ENCODE data around the gene GRK7. TPM values are rescaled to one million over a fixed set of nuclear protein-coding genes. Genes with fewer than 3 reads are reported as not detected.
A peak's percentile ranks its signal among the peaks of the same experiment; 100 is the strongest.

GRK7 gene
- total RNA-seq, 2 experiments from 2014 or later: not detected

DNA sequence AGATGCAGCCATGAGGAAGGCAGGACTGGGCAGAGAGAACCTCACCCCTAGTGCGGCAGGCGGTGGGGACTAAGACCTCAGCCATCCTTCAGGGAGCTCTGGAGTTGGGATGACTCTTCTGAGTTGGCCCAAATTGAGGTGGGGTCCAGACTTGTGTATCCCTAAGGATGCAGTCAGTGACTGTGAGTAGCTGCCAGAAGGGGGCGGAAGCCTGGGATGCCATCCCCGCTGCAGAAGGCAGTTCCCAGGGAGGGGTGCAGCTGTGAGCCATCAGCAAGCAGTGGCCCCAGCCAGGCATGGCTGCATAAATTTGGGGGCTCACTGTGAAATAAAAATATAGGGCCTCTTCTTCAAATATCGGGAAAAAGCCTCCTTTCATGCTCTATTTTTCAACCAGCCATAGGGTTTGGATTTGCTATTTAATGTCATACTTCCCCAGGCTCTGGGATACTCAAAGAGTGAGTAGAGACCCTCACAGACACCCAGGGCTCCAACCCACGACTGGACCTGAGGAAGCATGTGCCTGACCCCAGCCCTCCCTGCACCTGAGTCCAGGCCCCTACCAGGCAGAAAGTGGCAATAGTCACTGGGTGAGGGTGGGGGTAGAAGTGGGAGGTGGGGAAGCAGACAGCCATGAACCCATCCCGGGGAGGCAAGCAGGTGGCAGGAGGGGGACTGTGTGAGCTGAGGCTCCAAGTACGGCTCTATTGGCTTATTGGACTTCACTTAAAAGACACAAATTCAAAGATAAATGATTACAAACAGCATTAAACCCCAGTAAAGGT, 30.5 kb downstream of the GRK7 start:
- TF ChIP-seq EZH2phosphoT487 (IDR thresholded peaks at IDR 0.05; ENCODE audit: borderline replicate concordance, low read depth, low read length): no peak
- TF ChIP-seq CTCF (conservative IDR thresholded peaks at IDR 0.05; ENCODE audit: low read length): 0 out of 2 replicates have a peak, but pooled peaks have one; percentile 32
- no peak overlapping the region for H3K4me2 ChIP-seq (ENCODE audit: low read length)
- CTCF ChIA-PET (ENCODE audit: unreplicated experiment): no interaction called here

GRCh38 chr3:141795276-141795675, 32.1 kb downstream of the GRK7 start:
- POLR2A ChIA-PET: interaction anchor here (0.5 kb wide), 1 partner anchor 652 kb away, joined by 3 read pairs; the partner anchor contains the start of gene XRN1
- H3K4me2 ChIP-seq (ENCODE audit: low read length): no peak overlapping the region
- H3K9me2 ChIP-seq (ENCODE audit: insufficient read depth, low read length): no peaks in the 10 kb centered on the region
- H3K9me3 ChIP-seq (ENCODE audit: low read length): no peaks in the 10 kb centered on the region
- TF ChIP-seq EZH2phosphoT487 (IDR thresholded peaks at IDR 0.05; ENCODE audit: borderline replicate concordance, low read depth, low read length): no peak
- no peak overlapping the region for H3K4me3 ChIP-seq (ENCODE audit: low read depth, low read length, poor library complexity, severe bottlenecking)
- H2AFZ ChIP-seq (ENCODE audit: low read length): no peak overlapping the region
- no peak overlapping the region for H3K27ac ChIP-seq (ENCODE audit: low read depth, low read length, poor library complexity, severe bottlenecking)
- CTCF ChIA-PET (ENCODE audit: unreplicated experiment): no interaction called here
- BruUV-seq (replicated peaks): no TSS peak
- peaks cover 22% of the 10 kb centered on the region for H3K4me1 ChIP-seq (ENCODE audit: insufficient read depth, low read length, poor library complexity, severe bottlenecking)
- no peaks in the 10 kb centered on the region for H3K36me3 ChIP-seq (ENCODE audit: insufficient read depth, low read length)
- intact Hi-C loops (cut with micrococcal nuclease; ENCODE audit: unreplicated experiment): no loop called here
- H4K20me1 ChIP-seq (ENCODE audit: insufficient read depth, low read length): no peaks in the 10 kb centered on the region
- no peak for DNase-seq (ENCODE audit: low spot score)
- no peaks in the 10 kb centered on the region for H3K79me2 ChIP-seq (ENCODE audit: insufficient read depth, low read depth, low read length)

More for the DNA sequence above, 30.5 kb downstream of the GRK7 start:
- intact Hi-C loops (cut with micrococcal nuclease; ENCODE audit: unreplicated experiment): no loop called here
- Histone ChIP-seq H3K4me3 (ENCODE audit: low read depth, low read length, poor library complexity, severe bottlenecking) (no peak overlapping the region), H3K79me2 (ENCODE audit: insufficient read depth, low read depth, low read length) (no peaks in the 10 kb centered on the region), H3K9me2 (ENCODE audit: insufficient read depth, low read length) (no peaks in the 10 kb centered on the region), H4K20me1 (ENCODE audit: insufficient read depth, low read length) (no peaks in the 10 kb centered on the region), H3K36me3 (ENCODE audit: insufficient read depth, low read length) (no peaks in the 10 kb centered on the region), H3K9me3 (ENCODE audit: low read length) (no peaks in the 10 kb centered on the region), H3K27ac (ENCODE audit: low read depth, low read length, poor library complexity, severe bottlenecking) (no peak overlapping the region), H3K4me1 (ENCODE audit: insufficient read depth, low read length, poor library complexity, severe bottlenecking) (peaks cover 22% of the 10 kb centered on the region), H2AFZ (ENCODE audit: low read length) (no peak overlapping the region)
- BruUV-seq (replicated peaks): no TSS peak
- no peak for DNase-seq (ENCODE audit: low spot score)
- POLR2A ChIA-PET: no interaction called here

- no peak for DNase-seq (ENCODE audit: low spot score)
- Histone ChIP-seq H3K79me2 (ENCODE audit: insufficient read depth, low read depth, low read length) (no peaks in the 10 kb centered on the region), H3K4me2 (ENCODE audit: low read length) (peak overlapping the region; percentile 51; the same call in 1 of the 2 replicates), H2AFZ (ENCODE audit: low read length) (peak overlapping the region; percentile 79; the same call in 1 of the 2 replicates), H3K4me3 (ENCODE audit: low read depth, low read length, poor library complexity, severe bottlenecking) (no peak overlapping the region), H3K36me3 (ENCODE audit: insufficient read depth, low read length) (no peaks in the 10 kb centered on the region), H3K9me2 (ENCODE audit: insufficient read depth, low read length) (no peaks in the 10 kb centered on the region), H3K4me1 (ENCODE audit: insufficient read depth, low read length, poor library complexity, severe bottlenecking) (peaks cover 22% of the 10 kb centered on the region), H3K9me3 (ENCODE audit: low read length) (no peaks in the 10 kb centered on the region), H3K27ac (ENCODE audit: low read depth, low read length, poor library complexity, severe bottlenecking) (peak overlapping the region; percentile 26), H4K20me1 (ENCODE audit: insufficient read depth, low read length) (no peaks in the 10 kb centered on the region)
- TF ChIP-seq CTCF (conservative IDR thresholded peaks at IDR 0.05; ENCODE audit: low read length) (no peak), EZH2phosphoT487 (IDR thresholded peaks at IDR 0.05; ENCODE audit: borderline replicate concordance, low read depth, low read length) (no peak)
- ChIA-PET POLR2A (interaction anchor here (1.1 kb wide), 1 partner anchor 11 kb away, joined by 4 read pairs; no protein-coding TSS in a partner anchor), CTCF (ENCODE audit: unreplicated experiment) (no interaction called here)
- intact Hi-C loops (cut with micrococcal nuclease; ENCODE audit: unreplicated experiment): no loop called here
- BruUV-seq (replicated peaks): no TSS peak
Observed at GRCh38 chr3:141795741-141796080, 32.5 kb downstream of the GRK7 start.
